K562 (cell line): Measurements from ENCODE around the gene LTBP4. TPM values are rescaled to one million over a fixed set of nuclear protein-coding genes. Genes with fewer than 3 reads are reported as not detected.

Source experiments
- ERF ChIP-seq: fragments of 450-650 bp; formaldehyde crosslinking; IDR thresholded peaks from 2 replicates; pipeline ENCODE4 v1.4.0; 2020; ENCODE audit warnings: mild to moderate bottlenecking, mixed read lengths
- NFE2L1 ChIP-seq: fragments of 450-650 bp; IDR thresholded peaks from 2 replicates; pipeline ENCODE4 v1.6.1; 2016; ENCODE audit warnings: missing genetic modification characterization, low read depth, mild to moderate bottlenecking, missing compliant biosample characterization, moderate library complexity, borderline replicate concordance
- PCBP2 ChIP-seq: fragments of 200-400 bp; formaldehyde crosslinking; IDR thresholded peaks from 2 replicates; pipeline ENCODE4 v1.6.1; 2018; ENCODE audit warnings: low read length, low read depth, mild to moderate bottlenecking, moderate library complexity; ENCODE audit not compliant: poor library complexity, severe bottlenecking
- PRMT5 ChIP-seq: sonication (generic); formaldehyde crosslinking; IDR thresholded peaks from 2 replicates; pipeline ENCODE4 v1.5.0; 2020; ENCODE audit warnings: missing genetic modification reagents
- RHOXF2B ChIP-seq: fragments of 250-450 bp; sonication (Bioruptor Pico); conservative IDR thresholded peaks from 2 replicates; pipeline ENCODE4 v1.5.1; 2021
- SAFB2 ChIP-seq: fragments of 200-400 bp; formaldehyde crosslinking; IDR thresholded peaks from 2 replicates; pipeline ENCODE4 v1.6.1; 2018; ENCODE audit warnings: borderline replicate concordance, low read length, low read depth, moderate library complexity; ENCODE audit not compliant: severe bottlenecking
- SIN3A ChIP-seq, 2 experiments: fragments of 150-350 bp in 1 of 2; IDR thresholded peaks; 2 replicates each; pipeline ENCODE4 v1.6.1; 2011 to 2016; ENCODE audit warnings: borderline replicate concordance in 2 of 2, low read depth in 2 of 2, low read length in 2 of 2, mild to moderate bottlenecking in 2 of 2, moderate library complexity in 2 of 2; ENCODE audit not compliant: control insufficient read depth in 1 of 2
- SLC30A9 ChIP-seq: fragments of 250-450 bp; sonication (Bioruptor Pico); IDR thresholded peaks from 2 replicates; pipeline ENCODE4 v1.8.0; 2022; ENCODE audit warnings: mild to moderate bottlenecking, moderate library complexity
- TBP ChIP-seq: optimal IDR thresholded peaks from 2 replicates; pipeline ENCODE3; 2011; ENCODE audit warnings: low read depth, low read length, improper control_type of control experiment
- ZNF232 ChIP-seq: sonication (generic); formaldehyde crosslinking; IDR thresholded peaks from 2 replicates; pipeline ENCODE4 v1.8.0; 2022; ENCODE audit warnings: mild to moderate bottlenecking, missing genetic modification reagents
- ZNF408 ChIP-seq: fragments of 250-450 bp; sonication (Bioruptor Pico); IDR thresholded peaks from 2 replicates; pipeline ENCODE4 v1.4.0; 2020; ENCODE audit warnings: low read depth, mild to moderate bottlenecking, moderate library complexity
- ZNF551 ChIP-seq: fragments of 250-450 bp; sonication (Bioruptor Pico); IDR thresholded peaks from 2 replicates; pipeline ENCODE4 v1.5.0; 2021; ENCODE audit warnings: mild to moderate bottlenecking, moderate library complexity
- ZNF695 ChIP-seq: fragments of 450-650 bp; formaldehyde crosslinking; IDR thresholded peaks from 2 replicates; pipeline ENCODE4 v1.4.0; 2020; ENCODE audit warnings: mild to moderate bottlenecking, moderate library complexity
- polyA plus RNA-seq, 8 experiments: library from polyadenylated mRNA; depleted of rRNA in 4 of 8; stranded (reverse) in 5 of 8; unstranded in 3 of 8; fragments of >200 nt; fragmentation: Nextera tagmentation in 2 of 8; fragmentation: Illumina TruSeq in 1 of 8; extraction: Ambion mirVana in 2 of 8; extraction: Trizol in 1 of 8; gene quantifications; 2 replicates each; pipeline versions ENCODE4 v1.2.1 to v1.2.3, GENCODE V29; 2011 to 2014; ENCODE audit warnings: inconsistent platforms in 1 of 8, missing spikeins in 1 of 8
- total RNA-seq, 7 experiments: library from RNA; depleted of rRNA in 6 of 7; stranded (reverse); fragments of >200 nt in 6 of 7; fragmentation: Illumina TruSeq in 2 of 7; extraction: Trizol in 2 of 7; gene quantifications; 2 replicates each; pipeline versions ENCODE4 v1.2.1 to v1.2.3, GENCODE V29; 2011 to 2021; ENCODE audit warnings: low replicate concordance in 1 of 7
- TF ChIP-seq, protein P1 (sequence below): fragments of 250-450 bp; sonication (Bioruptor Pico); IDR thresholded peaks from 2 replicates; pipeline ENCODE4 v1.8.0; 2021; ENCODE audit warnings: moderate library complexity, mild to moderate bottlenecking, inconsistent platforms
- TF ChIP-seq, protein P2 (sequence below): IDR thresholded peaks from 3 replicates; pipeline ENCODE4 v1.6.1; 2011; ENCODE audit warnings: borderline replicate concordance, mild to moderate bottlenecking, moderate library complexity; ENCODE audit not compliant: insufficient read length; ENCODE audit errors: extremely low read depth
- TF ChIP-seq, protein P3 (sequence below): fragments of 450-650 bp; conservative IDR thresholded peaks from 2 replicates; pipeline ENCODE4 v1.6.1; 2016; ENCODE audit warnings: missing genetic modification characterization, low read depth, mild to moderate bottlenecking, missing compliant biosample characterization, moderate library complexity
- TF ChIP-seq, protein P4 (sequence below), 2 experiments: IDR thresholded peaks; 2 replicates each; pipeline ENCODE4 v1.6.1; 2012; ENCODE audit warnings: improper control_type of control experiment in 2 of 2, low read depth in 2 of 2, low read length in 2 of 2, borderline replicate concordance in 1 of 2

Gene LTBP4
- total and polyA plus RNA-seq, 9 of the 15 experiments (the other 6 are each of a cell fraction or from before 2014, with no cell fraction given) = 0.35 to 160 (median 31.6) TPM

DNA sequence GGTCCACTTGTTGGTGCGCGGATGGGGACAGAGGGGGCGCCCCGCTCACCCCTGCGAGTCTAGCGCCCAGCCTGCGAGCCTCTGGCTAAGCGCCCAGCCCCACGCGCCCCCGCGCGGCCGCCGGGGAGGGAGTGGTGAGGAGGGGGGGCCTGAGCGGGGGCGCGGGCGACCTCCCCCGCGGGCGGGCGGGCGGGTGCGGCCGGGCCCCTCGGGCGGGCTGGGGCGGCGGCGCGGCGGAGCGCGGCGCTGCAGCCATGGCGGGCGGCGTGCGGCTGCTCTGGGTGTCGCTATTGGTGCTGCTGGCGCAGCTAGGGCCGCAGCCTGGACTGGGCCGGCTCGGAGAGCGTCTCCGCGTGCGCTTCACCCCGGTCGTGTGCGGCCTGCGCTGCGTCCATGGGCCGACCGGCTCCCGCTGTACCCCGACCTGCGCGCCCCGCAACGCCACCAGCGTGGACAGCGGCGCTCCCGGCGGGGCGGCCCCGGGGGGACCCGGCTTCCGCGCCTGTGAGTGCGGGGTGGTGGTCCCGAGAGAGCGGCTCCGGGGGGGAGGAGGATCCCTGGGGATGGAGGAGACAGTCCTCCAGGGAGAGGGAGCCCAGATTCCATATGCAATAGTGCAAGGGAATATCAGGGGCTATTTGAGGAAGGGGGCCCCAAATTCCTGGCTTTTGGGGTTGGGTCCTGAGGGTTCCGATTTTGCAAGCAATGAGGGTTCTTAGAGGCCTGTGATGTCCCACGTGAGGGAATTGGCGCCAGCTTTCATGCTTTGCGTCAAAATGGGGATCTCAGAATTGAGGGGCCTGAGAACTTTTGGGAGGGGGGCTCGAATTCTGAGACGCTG is at the start of gene LTBP4 (continued):
- TF ChIP-seq, protein P1, sequence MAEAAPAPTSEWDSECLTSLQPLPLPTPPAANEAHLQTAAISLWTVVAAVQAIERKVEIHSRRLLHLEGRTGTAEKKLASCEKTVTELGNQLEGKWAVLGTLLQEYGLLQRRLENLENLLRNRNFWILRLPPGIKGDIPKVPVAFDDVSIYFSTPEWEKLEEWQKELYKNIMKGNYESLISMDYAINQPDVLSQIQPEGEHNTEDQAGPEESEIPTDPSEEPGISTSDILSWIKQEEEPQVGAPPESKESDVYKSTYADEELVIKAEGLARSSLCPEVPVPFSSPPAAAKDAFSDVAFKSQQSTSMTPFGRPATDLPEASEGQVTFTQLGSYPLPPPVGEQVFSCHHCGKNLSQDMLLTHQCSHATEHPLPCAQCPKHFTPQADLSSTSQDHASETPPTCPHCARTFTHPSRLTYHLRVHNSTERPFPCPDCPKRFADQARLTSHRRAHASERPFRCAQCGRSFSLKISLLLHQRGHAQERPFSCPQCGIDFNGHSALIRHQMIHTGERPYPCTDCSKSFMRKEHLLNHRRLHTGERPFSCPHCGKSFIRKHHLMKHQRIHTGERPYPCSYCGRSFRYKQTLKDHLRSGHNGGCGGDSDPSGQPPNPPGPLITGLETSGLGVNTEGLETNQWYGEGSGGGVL (CRISPR knock-in tag) = no peak
- TF ChIP-seq PRMT5 (CRISPR knock-in tag) = no peak
- TF ChIP-seq RHOXF2B (CRISPR knock-in tag) = no peak
- TF ChIP-seq ZNF232 (CRISPR knock-in tag) = no peak
- TF ChIP-seq ZNF695 (CRISPR knock-in tag) = no peak
- TF ChIP-seq SIN3A (IDR thresholded peaks at IDR 0.05; ENCODE audit: borderline replicate concordance in 2 of 2, control insufficient read depth in 1 of 2, low read depth in 2 of 2, low read length in 2 of 2) = no peak
- peak; percentile 70; the same call in 1 of the 2 replicates for TF ChIP-seq ERF (CRISPR knock-in tag)
- no peak for TF ChIP-seq ZNF408 (CRISPR knock-in tag)
- TF ChIP-seq, protein P2, sequence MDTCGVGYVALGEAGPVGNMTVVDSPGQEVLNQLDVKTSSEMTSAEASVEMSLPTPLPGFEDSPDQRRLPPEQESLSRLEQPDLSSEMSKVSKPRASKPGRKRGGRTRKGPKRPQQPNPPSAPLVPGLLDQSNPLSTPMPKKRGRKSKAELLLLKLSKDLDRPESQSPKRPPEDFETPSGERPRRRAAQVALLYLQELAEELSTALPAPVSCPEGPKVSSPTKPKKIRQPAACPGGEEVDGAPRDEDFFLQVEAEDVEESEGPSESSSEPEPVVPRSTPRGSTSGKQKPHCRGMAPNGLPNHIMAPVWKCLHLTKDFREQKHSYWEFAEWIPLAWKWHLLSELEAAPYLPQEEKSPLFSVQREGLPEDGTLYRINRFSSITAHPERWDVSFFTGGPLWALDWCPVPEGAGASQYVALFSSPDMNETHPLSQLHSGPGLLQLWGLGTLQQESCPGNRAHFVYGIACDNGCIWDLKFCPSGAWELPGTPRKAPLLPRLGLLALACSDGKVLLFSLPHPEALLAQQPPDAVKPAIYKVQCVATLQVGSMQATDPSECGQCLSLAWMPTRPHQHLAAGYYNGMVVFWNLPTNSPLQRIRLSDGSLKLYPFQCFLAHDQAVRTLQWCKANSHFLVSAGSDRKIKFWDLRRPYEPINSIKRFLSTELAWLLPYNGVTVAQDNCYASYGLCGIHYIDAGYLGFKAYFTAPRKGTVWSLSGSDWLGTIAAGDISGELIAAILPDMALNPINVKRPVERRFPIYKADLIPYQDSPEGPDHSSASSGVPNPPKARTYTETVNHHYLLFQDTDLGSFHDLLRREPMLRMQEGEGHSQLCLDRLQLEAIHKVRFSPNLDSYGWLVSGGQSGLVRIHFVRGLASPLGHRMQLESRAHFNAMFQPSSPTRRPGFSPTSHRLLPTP = no peak
- no peak for TF ChIP-seq SLC30A9 (CRISPR knock-in tag)
- TF ChIP-seq, protein P3, sequence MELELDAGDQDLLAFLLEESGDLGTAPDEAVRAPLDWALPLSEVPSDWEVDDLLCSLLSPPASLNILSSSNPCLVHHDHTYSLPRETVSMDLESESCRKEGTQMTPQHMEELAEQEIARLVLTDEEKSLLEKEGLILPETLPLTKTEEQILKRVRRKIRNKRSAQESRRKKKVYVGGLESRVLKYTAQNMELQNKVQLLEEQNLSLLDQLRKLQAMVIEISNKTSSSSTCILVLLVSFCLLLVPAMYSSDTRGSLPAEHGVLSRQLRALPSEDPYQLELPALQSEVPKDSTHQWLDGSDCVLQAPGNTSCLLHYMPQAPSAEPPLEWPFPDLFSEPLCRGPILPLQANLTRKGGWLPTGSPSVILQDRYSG (tag) = no peak
- peak; percentile 23 for TF ChIP-seq TBP
- TF ChIP-seq, protein P4, sequence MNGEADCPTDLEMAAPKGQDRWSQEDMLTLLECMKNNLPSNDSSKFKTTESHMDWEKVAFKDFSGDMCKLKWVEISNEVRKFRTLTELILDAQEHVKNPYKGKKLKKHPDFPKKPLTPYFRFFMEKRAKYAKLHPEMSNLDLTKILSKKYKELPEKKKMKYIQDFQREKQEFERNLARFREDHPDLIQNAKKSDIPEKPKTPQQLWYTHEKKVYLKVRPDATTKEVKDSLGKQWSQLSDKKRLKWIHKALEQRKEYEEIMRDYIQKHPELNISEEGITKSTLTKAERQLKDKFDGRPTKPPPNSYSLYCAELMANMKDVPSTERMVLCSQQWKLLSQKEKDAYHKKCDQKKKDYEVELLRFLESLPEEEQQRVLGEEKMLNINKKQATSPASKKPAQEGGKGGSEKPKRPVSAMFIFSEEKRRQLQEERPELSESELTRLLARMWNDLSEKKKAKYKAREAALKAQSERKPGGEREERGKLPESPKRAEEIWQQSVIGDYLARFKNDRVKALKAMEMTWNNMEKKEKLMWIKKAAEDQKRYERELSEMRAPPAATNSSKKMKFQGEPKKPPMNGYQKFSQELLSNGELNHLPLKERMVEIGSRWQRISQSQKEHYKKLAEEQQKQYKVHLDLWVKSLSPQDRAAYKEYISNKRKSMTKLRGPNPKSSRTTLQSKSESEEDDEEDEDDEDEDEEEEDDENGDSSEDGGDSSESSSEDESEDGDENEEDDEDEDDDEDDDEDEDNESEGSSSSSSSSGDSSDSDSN (IDR thresholded peaks at IDR 0.05; ENCODE audit: borderline replicate concordance in 1 of 2, low read depth in 2 of 2, low read length in 2 of 2) = peak in 1 of 2 experiments; percentile 74; a peak in 1 of 4 replicates
- TF ChIP-seq NFE2L1 = no peak
- no peak for TF ChIP-seq PCBP2
- no peak for TF ChIP-seq ZNF551 (CRISPR knock-in tag)
- no peak for TF ChIP-seq SAFB2
